ENCODE results near the gene OPCML.

Gene OPCML

GRCh38 chr11:132541794-132542193 lies 990.5 kb downstream of the OPCML start:
- Mint-ChIP-seq H3K27ac (no peak overlapping the region), H3K27me3 (no peaks in the 10 kb centered on the region), H3K36me3 (ENCODE audit: low read depth) (no peaks in the 10 kb centered on the region), H3K4me1 (ENCODE audit: low read depth) (no peaks in the 10 kb centered on the region), H3K9me3 (no peaks in the 10 kb centered on the region), H3K4me3 (no peak overlapping the region)
- intact Hi-C loops (cut with micrococcal nuclease) = no loop called here

DNA sequence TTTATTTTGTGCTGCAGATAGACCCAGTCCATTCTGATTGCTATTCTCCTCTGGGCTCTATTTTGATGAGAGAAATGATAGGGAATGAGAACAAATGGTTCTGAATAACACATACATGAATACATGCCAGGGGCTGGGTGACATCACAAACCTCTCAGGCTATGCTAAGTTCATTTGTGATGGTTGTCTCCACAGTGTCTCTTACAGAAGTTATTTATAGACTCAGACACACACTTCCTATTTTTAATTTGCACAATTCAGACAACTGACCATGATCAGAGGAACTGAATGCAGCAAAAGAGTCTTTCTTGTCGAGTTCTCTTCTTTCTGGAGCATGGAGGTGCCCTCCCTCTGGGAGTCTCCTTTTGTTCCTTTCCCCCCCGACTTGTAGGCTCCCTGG lies 991.7 kb downstream of the OPCML start:
- Mint-ChIP-seq H3K9me3 (no peaks in the 10 kb centered on the region), H3K4me3 (no peak overlapping the region), H3K27me3 (no peaks in the 10 kb centered on the region), H3K27ac (no peak overlapping the region), H3K36me3 (ENCODE audit: low read depth) (no peaks in the 10 kb centered on the region), H3K4me1 (ENCODE audit: low read depth) (no peaks in the 10 kb centered on the region)
- intact Hi-C loops (cut with micrococcal nuclease) = no loop called here

DNA sequence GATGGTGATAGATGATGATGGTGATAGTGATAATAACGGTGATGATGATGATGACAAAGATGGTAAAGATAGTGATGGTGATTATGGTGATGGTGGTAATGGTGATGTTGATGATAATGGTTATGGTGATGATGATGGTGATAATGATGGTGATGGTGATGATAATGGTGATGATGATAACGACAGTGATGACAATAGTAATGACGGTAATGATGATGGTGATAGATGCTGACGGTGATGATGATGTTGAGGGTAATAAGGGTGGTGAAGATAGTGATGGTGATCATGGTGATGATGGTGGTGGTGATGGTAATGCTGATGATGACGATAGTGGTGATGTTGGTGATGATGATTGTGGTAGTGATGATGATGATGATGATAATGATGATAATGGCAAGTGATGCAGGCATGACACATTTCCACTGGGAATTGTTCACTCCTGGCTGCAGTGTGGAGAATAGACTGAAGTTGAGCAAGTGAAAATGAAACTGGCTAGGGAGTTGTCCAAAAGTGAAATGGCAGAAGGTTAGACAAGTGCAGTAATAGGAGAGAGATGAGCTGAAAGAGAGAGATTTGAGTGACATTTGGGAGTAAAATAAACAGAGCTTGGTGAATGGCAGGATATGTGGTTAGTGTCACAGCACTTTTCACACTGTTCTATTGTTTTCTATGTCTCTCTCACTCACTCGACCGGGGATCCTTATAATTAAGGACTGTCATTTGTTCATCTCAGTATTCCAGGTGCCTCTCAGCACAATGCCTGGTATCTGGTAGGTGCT lies 992.5 kb downstream of the OPCML start:
- intact Hi-C loops (cut with micrococcal nuclease) = no loop called here
- H3K4me1 Mint-ChIP-seq (ENCODE audit: low read depth) = no peaks in the 10 kb centered on the region
- no peaks in the 10 kb centered on the region for H3K9me3 Mint-ChIP-seq
- H3K36me3 Mint-ChIP-seq (ENCODE audit: low read depth) = no peaks in the 10 kb centered on the region
- H3K27ac Mint-ChIP-seq = no peak overlapping the region
- H3K4me3 Mint-ChIP-seq = no peak overlapping the region
- no peaks in the 10 kb centered on the region for H3K27me3 Mint-ChIP-seq

GRCh38 chr11:132538642-132539041 lies 993.7 kb downstream of the OPCML start:
- no peaks in the 10 kb centered on the region for H3K36me3 Mint-ChIP-seq (ENCODE audit: low read depth)
- no peaks in the 10 kb centered on the region for H3K9me3 Mint-ChIP-seq
- H3K27me3 Mint-ChIP-seq = no peaks in the 10 kb centered on the region
- H3K4me3 Mint-ChIP-seq = no peak overlapping the region
- H3K27ac Mint-ChIP-seq = no peak overlapping the region
- no peaks in the 10 kb centered on the region for H3K4me1 Mint-ChIP-seq (ENCODE audit: low read depth)
- intact Hi-C loops (cut with micrococcal nuclease) = no loop called here

DNA sequence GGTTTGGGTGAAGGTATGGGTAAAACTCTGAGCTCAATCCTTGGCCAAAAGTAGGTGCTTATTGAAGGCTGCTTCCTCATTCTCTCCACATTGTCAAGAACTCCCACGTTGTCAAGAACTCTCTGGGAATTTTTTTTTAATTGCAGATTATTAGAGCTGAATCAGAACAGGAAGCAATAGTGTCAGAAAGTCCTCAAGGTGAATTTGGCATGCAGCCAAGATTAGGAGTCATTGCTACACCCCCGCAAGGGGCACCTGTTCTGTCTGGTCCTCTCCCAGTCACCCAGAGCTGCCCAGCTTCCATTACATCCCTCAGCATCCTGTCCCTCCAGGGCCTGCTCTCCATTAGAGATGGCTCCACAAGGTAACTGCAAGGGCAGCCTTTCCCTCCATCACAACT lies 996.5 kb downstream of the OPCML start:
- no peaks in the 10 kb centered on the region for H3K4me1 Mint-ChIP-seq (ENCODE audit: low read depth)
- H3K36me3 Mint-ChIP-seq (ENCODE audit: low read depth) = no peaks in the 10 kb centered on the region
- no peak overlapping the region for H3K27ac Mint-ChIP-seq
- H3K9me3 Mint-ChIP-seq = no peaks in the 10 kb centered on the region
- intact Hi-C loops (cut with micrococcal nuclease) = no loop called here
- H3K4me3 Mint-ChIP-seq = no peak overlapping the region
- no peaks in the 10 kb centered on the region for H3K27me3 Mint-ChIP-seq

GRCh38 chr11:132531921-132532320 lies 1000.4 kb downstream of the OPCML start:
- no peaks in the 10 kb centered on the region for H3K36me3 Mint-ChIP-seq (ENCODE audit: low read depth)
- no peak overlapping the region for H3K4me3 Mint-ChIP-seq
- no peaks in the 10 kb centered on the region for H3K9me3 Mint-ChIP-seq
- no peaks in the 10 kb centered on the region for H3K4me1 Mint-ChIP-seq (ENCODE audit: low read depth)
- H3K27ac Mint-ChIP-seq = no peak overlapping the region
- intact Hi-C loops (cut with micrococcal nuclease) = no loop called here
- no peaks in the 10 kb centered on the region for H3K27me3 Mint-ChIP-seq

DNA sequence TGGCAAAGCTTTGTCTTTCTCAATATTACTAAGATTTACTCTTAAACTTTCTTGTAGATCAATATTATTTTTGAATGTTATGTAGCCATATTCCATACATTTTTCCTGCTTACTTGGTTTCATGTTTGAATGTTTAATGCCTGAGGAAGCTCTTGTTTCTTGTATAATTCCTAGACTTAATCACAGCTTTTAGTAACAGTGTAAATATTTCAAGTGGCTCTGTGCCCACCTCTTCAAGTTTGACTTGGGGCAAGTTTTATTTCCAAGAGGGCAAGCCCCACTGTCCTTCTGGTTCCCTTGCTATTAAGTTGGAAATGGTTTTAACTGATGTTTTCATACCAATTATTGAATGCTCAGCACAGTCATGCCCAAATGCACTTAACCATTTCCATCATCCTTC lies 1004.1 kb downstream of the OPCML start:
- no peak overlapping the region for H3K4me3 Mint-ChIP-seq
- H3K36me3 Mint-ChIP-seq (ENCODE audit: low read depth) = no peaks in the 10 kb centered on the region
- H3K9me3 Mint-ChIP-seq = peaks cover 4% of the 10 kb centered on the region
- no peaks in the 10 kb centered on the region for H3K27me3 Mint-ChIP-seq
- H3K4me1 Mint-ChIP-seq (ENCODE audit: low read depth) = no peaks in the 10 kb centered on the region
- no peak overlapping the region for H3K27ac Mint-ChIP-seq
- intact Hi-C loops (cut with micrococcal nuclease) = no loop called here

- H3K27ac Mint-ChIP-seq = no peak overlapping the region
- H3K4me1 Mint-ChIP-seq (ENCODE audit: low read depth) = no peaks in the 10 kb centered on the region
- intact Hi-C loops (cut with micrococcal nuclease) = no loop called here
- no peaks in the 10 kb centered on the region for H3K27me3 Mint-ChIP-seq
- H3K4me3 Mint-ChIP-seq = no peak overlapping the region
- H3K9me3 Mint-ChIP-seq = peaks cover 19% of the 10 kb centered on the region
- no peaks in the 10 kb centered on the region for H3K36me3 Mint-ChIP-seq (ENCODE audit: low read depth)
Measured at GRCh38 chr11:132523929-132524328, 1008.4 kb downstream of the OPCML start.

GRCh38 chr11:132520199-132520598 lies 1012.1 kb downstream of the OPCML start:
- intact Hi-C loops (cut with micrococcal nuclease) = no loop called here
- peaks cover 19% of the 10 kb centered on the region for H3K9me3 Mint-ChIP-seq
- no peak overlapping the region for H3K27ac Mint-ChIP-seq
- no peaks in the 10 kb centered on the region for H3K36me3 Mint-ChIP-seq (ENCODE audit: low read depth)
- H3K4me1 Mint-ChIP-seq (ENCODE audit: low read depth) = no peaks in the 10 kb centered on the region
- no peaks in the 10 kb centered on the region for H3K27me3 Mint-ChIP-seq
- H3K4me3 Mint-ChIP-seq = no peak overlapping the region

- Mint-ChIP-seq H3K27ac (no peak overlapping the region), H3K9me3 (peaks cover 19% of the 10 kb centered on the region), H3K4me3 (no peak overlapping the region), H3K36me3 (ENCODE audit: low read depth) (no peaks in the 10 kb centered on the region), H3K4me1 (ENCODE audit: low read depth) (no peaks in the 10 kb centered on the region), H3K27me3 (no peaks in the 10 kb centered on the region)
- intact Hi-C loops (cut with micrococcal nuclease) = no loop called here
Measured at GRCh38 chr11:132519241-132519815, 1013.0 kb downstream of the OPCML start.

DNA sequence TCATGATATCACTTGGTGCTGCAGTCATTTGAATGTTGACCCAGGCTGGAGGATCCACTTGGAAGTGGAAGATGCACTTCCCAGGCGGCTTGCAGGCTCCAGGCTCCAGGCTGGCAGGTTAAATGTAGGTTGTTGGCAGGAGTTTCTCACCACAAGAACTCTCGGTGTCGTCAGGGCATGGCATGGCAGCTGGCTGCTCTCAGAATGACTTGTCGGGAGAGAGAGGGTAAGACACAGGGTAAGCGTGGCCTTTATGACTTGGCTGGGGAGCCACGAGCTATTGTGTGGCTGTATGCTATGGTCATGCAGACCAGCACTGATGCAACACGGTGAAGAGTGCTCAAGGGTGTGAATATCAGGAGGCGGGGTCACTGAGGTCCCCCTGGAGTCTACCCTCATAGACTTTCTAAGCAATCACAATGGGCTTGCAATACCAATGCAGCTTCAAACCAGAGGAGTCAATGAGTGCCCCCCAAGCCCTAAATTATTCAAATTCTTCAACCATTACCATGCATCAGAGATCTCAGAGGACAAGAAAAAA lies 1027.7 kb downstream of the OPCML start:
- peaks cover 13% of the 10 kb centered on the region for H3K9me3 Mint-ChIP-seq
- no peak overlapping the region for H3K4me3 Mint-ChIP-seq
- intact Hi-C loops (cut with micrococcal nuclease) = no loop called here
- H3K27ac Mint-ChIP-seq = no peak overlapping the region
- H3K27me3 Mint-ChIP-seq = no peaks in the 10 kb centered on the region
- H3K36me3 Mint-ChIP-seq (ENCODE audit: low read depth) = no peaks in the 10 kb centered on the region
- H3K4me1 Mint-ChIP-seq (ENCODE audit: low read depth) = no peaks in the 10 kb centered on the region

DNA sequence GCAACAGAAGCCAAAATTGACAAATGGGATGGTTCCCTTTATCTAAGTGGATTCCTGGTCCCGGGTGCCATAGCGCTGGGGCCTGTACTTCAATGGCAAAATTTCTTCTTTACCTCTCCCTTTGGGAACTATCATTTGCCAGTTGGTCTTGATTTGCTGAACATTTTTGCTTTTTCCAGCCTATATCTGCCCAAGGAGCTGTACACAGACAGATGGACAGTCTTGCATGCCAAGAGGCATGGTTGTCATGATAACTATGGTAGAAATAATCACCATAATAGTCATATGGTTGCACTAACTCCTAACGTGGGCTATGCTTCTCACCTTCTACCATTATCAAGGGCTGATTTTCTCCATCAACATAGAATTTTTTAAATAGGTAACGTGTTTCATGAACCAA lies 1030.9 kb downstream of the OPCML start:
- Mint-ChIP-seq H3K27ac (no peak overlapping the region), H3K4me3 (no peak overlapping the region), H3K36me3 (ENCODE audit: low read depth) (no peaks in the 10 kb centered on the region), H3K4me1 (ENCODE audit: low read depth) (no peaks in the 10 kb centered on the region), H3K9me3 (peaks cover 8% of the 10 kb centered on the region), H3K27me3 (no peaks in the 10 kb centered on the region)
- intact Hi-C loops (cut with micrococcal nuclease) = no loop called here

GRCh38 chr11:132499661-132500060 lies 1032.6 kb downstream of the OPCML start:
- Mint-ChIP-seq H3K27me3 (no peaks in the 10 kb centered on the region), H3K27ac (no peak overlapping the region), H3K36me3 (ENCODE audit: low read depth) (no peaks in the 10 kb centered on the region), H3K9me3 (peaks cover 8% of the 10 kb centered on the region), H3K4me1 (ENCODE audit: low read depth) (no peaks in the 10 kb centered on the region), H3K4me3 (no peak overlapping the region)
- intact Hi-C loops (cut with micrococcal nuclease) = no loop called here

GRCh38 chr11:132496341-132496740 lies 1036.0 kb downstream of the OPCML start:
- Mint-ChIP-seq H3K36me3 (ENCODE audit: low read depth) (no peaks in the 10 kb centered on the region), H3K27me3 (no peaks in the 10 kb centered on the region), H3K9me3 (peaks cover 24% of the 10 kb centered on the region), H3K27ac (no peak overlapping the region), H3K4me1 (ENCODE audit: low read depth) (no peaks in the 10 kb centered on the region), H3K4me3 (no peak overlapping the region)
- intact Hi-C loops (cut with micrococcal nuclease) = no loop called here

GRCh38 chr11:132493801-132494200 lies 1038.5 kb downstream of the OPCML start:
- peaks cover 40% of the 10 kb centered on the region for H3K9me3 Mint-ChIP-seq
- H3K36me3 Mint-ChIP-seq (ENCODE audit: low read depth) = no peaks in the 10 kb centered on the region
- no peaks in the 10 kb centered on the region for H3K27me3 Mint-ChIP-seq
- no peak overlapping the region for H3K4me3 Mint-ChIP-seq
- H3K27ac Mint-ChIP-seq = no peak overlapping the region
- H3K4me1 Mint-ChIP-seq (ENCODE audit: low read depth) = no peaks in the 10 kb centered on the region
- intact Hi-C loops (cut with micrococcal nuclease) = no loop called here

Data from dendritic cell treated with granulocyte-macrophage colony-stimulating factor and Interleukin-4, amounts not matched to agents 40 ng/mL and 50 ng/mL, for 4 days (primary cell).